Measurements from ENCODE around the gene CTBP1.

Gene CTBP1

GRCh38 chr4:1283711-1284110, 34.8 kb upstream of the CTBP1 start:
- Histone ChIP-seq H3K9me3 (ENCODE audit: control insufficient read depth in 2 of 2, low read length in 2 of 2) (no peaks in the 10 kb centered on the region), H3K4me3 (ENCODE audit: low read length in 2 of 2) (no peak overlapping the region), H3K36me3 (ENCODE audit: control insufficient read depth in 2 of 2, insufficient read depth in 2 of 2, low read length in 2 of 2) (no peaks in the 10 kb centered on the region), H3K27ac (ENCODE audit: low read depth in 2 of 2, low read length in 2 of 2) (no peak overlapping the region), H3K9ac (ENCODE audit: low read depth in 1 of 2, low read length in 2 of 2) (no peak overlapping the region), H3K27me3 (ENCODE audit: control insufficient read depth in 2 of 2, insufficient read depth in 2 of 2, low read length in 2 of 2) (no peaks in the 10 kb centered on the region), H3K4me1 (ENCODE audit: control insufficient read depth in 2 of 2, insufficient read depth in 2 of 2, low read length in 2 of 2) (peaks cover 0 to under 1% of the 10 kb centered on the region in 2 donors)

GRCh38 chr4:1279253-1279652, 30.3 kb upstream of the CTBP1 start:
- Histone ChIP-seq H3K27me3 (ENCODE audit: control insufficient read depth in 2 of 2, insufficient read depth in 2 of 2, low read length in 2 of 2) (no peaks in the 10 kb centered on the region), H3K27ac (ENCODE audit: low read depth in 2 of 2, low read length in 2 of 2) (no peak overlapping the region), H3K9ac (ENCODE audit: low read depth in 1 of 2, low read length in 2 of 2) (no peak overlapping the region), H3K4me1 (ENCODE audit: control insufficient read depth in 2 of 2, insufficient read depth in 2 of 2, low read length in 2 of 2) (no peaks in the 10 kb centered on the region), H3K4me3 (ENCODE audit: low read length in 2 of 2) (no peak overlapping the region), H3K36me3 (ENCODE audit: control insufficient read depth in 2 of 2, insufficient read depth in 2 of 2, low read length in 2 of 2) (no peaks in the 10 kb centered on the region), H3K9me3 (ENCODE audit: control insufficient read depth in 2 of 2, low read length in 2 of 2) (no peaks in the 10 kb centered on the region)

- Histone ChIP-seq H3K4me3 (ENCODE audit: low read length in 2 of 2) (no peak overlapping the region), H3K9me3 (ENCODE audit: control insufficient read depth in 2 of 2, low read length in 2 of 2) (no peaks in the 10 kb centered on the region), H3K36me3 (ENCODE audit: control insufficient read depth in 2 of 2, insufficient read depth in 2 of 2, low read length in 2 of 2) (no peaks in the 10 kb centered on the region), H3K27ac (ENCODE audit: low read depth in 2 of 2, low read length in 2 of 2) (no peak overlapping the region), H3K27me3 (ENCODE audit: control insufficient read depth in 2 of 2, insufficient read depth in 2 of 2, low read length in 2 of 2) (no peaks in the 10 kb centered on the region), H3K4me1 (ENCODE audit: control insufficient read depth in 2 of 2, insufficient read depth in 2 of 2, low read length in 2 of 2) (no peaks in the 10 kb centered on the region), H3K9ac (ENCODE audit: low read depth in 1 of 2, low read length in 2 of 2) (no peak overlapping the region)
Measured at GRCh38 chr4:1277667-1278665, 29.0 kb upstream of the CTBP1 start.

- H3K4me3 ChIP-seq (ENCODE audit: low read length in 2 of 2): no peak overlapping the region
- H3K27ac ChIP-seq (ENCODE audit: low read depth in 2 of 2, low read length in 2 of 2): no peak overlapping the region
- no peaks in the 10 kb centered on the region for H3K4me1 ChIP-seq (ENCODE audit: control insufficient read depth in 2 of 2, insufficient read depth in 2 of 2, low read length in 2 of 2)
- no peak overlapping the region for H3K9ac ChIP-seq (ENCODE audit: low read depth in 1 of 2, low read length in 2 of 2)
- no peaks in the 10 kb centered on the region for H3K9me3 ChIP-seq (ENCODE audit: control insufficient read depth in 2 of 2, low read length in 2 of 2)
- no peaks in the 10 kb centered on the region for H3K36me3 ChIP-seq (ENCODE audit: control insufficient read depth in 2 of 2, insufficient read depth in 2 of 2, low read length in 2 of 2)
- no peaks in the 10 kb centered on the region for H3K27me3 ChIP-seq (ENCODE audit: control insufficient read depth in 2 of 2, insufficient read depth in 2 of 2, low read length in 2 of 2)
Measured at GRCh38 chr4:1276984-1277383, 28.1 kb upstream of the CTBP1 start.

- Histone ChIP-seq H3K9me3 (ENCODE audit: control insufficient read depth in 2 of 2, low read length in 2 of 2) (no peaks in the 10 kb centered on the region), H3K27ac (ENCODE audit: low read depth in 2 of 2, low read length in 2 of 2) (no peak overlapping the region), H3K36me3 (ENCODE audit: control insufficient read depth in 2 of 2, insufficient read depth in 2 of 2, low read length in 2 of 2) (no peaks in the 10 kb centered on the region), H3K4me3 (ENCODE audit: low read length in 2 of 2) (no peak overlapping the region), H3K4me1 (ENCODE audit: control insufficient read depth in 2 of 2, insufficient read depth in 2 of 2, low read length in 2 of 2) (no peaks in the 10 kb centered on the region), H3K27me3 (ENCODE audit: control insufficient read depth in 2 of 2, insufficient read depth in 2 of 2, low read length in 2 of 2) (no peaks in the 10 kb centered on the region), H3K9ac (ENCODE audit: low read depth in 1 of 2, low read length in 2 of 2) (no peak overlapping the region)
Measured at GRCh38 chr4:1274871-1275270, 25.9 kb upstream of the CTBP1 start.

- no peaks in the 10 kb centered on the region for H3K36me3 ChIP-seq (ENCODE audit: control insufficient read depth in 2 of 2, insufficient read depth in 2 of 2, low read length in 2 of 2)
- no peaks in the 10 kb centered on the region for H3K9me3 ChIP-seq (ENCODE audit: control insufficient read depth in 2 of 2, low read length in 2 of 2)
- no peak overlapping the region for H3K27ac ChIP-seq (ENCODE audit: low read depth in 2 of 2, low read length in 2 of 2)
- no peaks in the 10 kb centered on the region for H3K27me3 ChIP-seq (ENCODE audit: control insufficient read depth in 2 of 2, insufficient read depth in 2 of 2, low read length in 2 of 2)
- H3K4me3 ChIP-seq (ENCODE audit: low read length in 2 of 2): no peak overlapping the region
- no peak overlapping the region for H3K9ac ChIP-seq (ENCODE audit: low read depth in 1 of 2, low read length in 2 of 2)
- no peaks in the 10 kb centered on the region for H3K4me1 ChIP-seq (ENCODE audit: control insufficient read depth in 2 of 2, insufficient read depth in 2 of 2, low read length in 2 of 2)
Measured at GRCh38 chr4:1271686-1272085, 22.8 kb upstream of the CTBP1 start.

GRCh38 chr4:1269209-1269608, 20.3 kb upstream of the CTBP1 start:
- H3K4me3 ChIP-seq (ENCODE audit: low read length in 2 of 2): no peak overlapping the region
- H3K36me3 ChIP-seq (ENCODE audit: control insufficient read depth in 2 of 2, insufficient read depth in 2 of 2, low read length in 2 of 2): no peaks in the 10 kb centered on the region
- H3K9me3 ChIP-seq (ENCODE audit: control insufficient read depth in 2 of 2, low read length in 2 of 2): no peaks in the 10 kb centered on the region
- no peaks in the 10 kb centered on the region for H3K4me1 ChIP-seq (ENCODE audit: control insufficient read depth in 2 of 2, insufficient read depth in 2 of 2, low read length in 2 of 2)
- no peak overlapping the region for H3K9ac ChIP-seq (ENCODE audit: low read depth in 1 of 2, low read length in 2 of 2)
- H3K27me3 ChIP-seq (ENCODE audit: control insufficient read depth in 2 of 2, insufficient read depth in 2 of 2, low read length in 2 of 2): no peaks in the 10 kb centered on the region
- H3K27ac ChIP-seq (ENCODE audit: low read depth in 2 of 2, low read length in 2 of 2): no peak overlapping the region

- H3K27me3 ChIP-seq (ENCODE audit: control insufficient read depth in 2 of 2, insufficient read depth in 2 of 2, low read length in 2 of 2): no peaks in the 10 kb centered on the region
- H3K27ac ChIP-seq (ENCODE audit: low read depth in 2 of 2, low read length in 2 of 2): no peak overlapping the region
- H3K9me3 ChIP-seq (ENCODE audit: control insufficient read depth in 2 of 2, low read length in 2 of 2): no peaks in the 10 kb centered on the region
- H3K4me1 ChIP-seq (ENCODE audit: control insufficient read depth in 2 of 2, insufficient read depth in 2 of 2, low read length in 2 of 2): no peaks in the 10 kb centered on the region
- H3K4me3 ChIP-seq (ENCODE audit: low read length in 2 of 2): no peak overlapping the region
- no peak overlapping the region for H3K9ac ChIP-seq (ENCODE audit: low read depth in 1 of 2, low read length in 2 of 2)
- H3K36me3 ChIP-seq (ENCODE audit: control insufficient read depth in 2 of 2, insufficient read depth in 2 of 2, low read length in 2 of 2): no peaks in the 10 kb centered on the region
Measured at GRCh38 chr4:1266881-1267763, 18.2 kb upstream of the CTBP1 start.

- no peaks in the 10 kb centered on the region for H3K36me3 ChIP-seq (ENCODE audit: control insufficient read depth in 2 of 2, insufficient read depth in 2 of 2, low read length in 2 of 2)
- no peaks in the 10 kb centered on the region for H3K27me3 ChIP-seq (ENCODE audit: control insufficient read depth in 2 of 2, insufficient read depth in 2 of 2, low read length in 2 of 2)
- no peaks in the 10 kb centered on the region for H3K4me1 ChIP-seq (ENCODE audit: control insufficient read depth in 2 of 2, insufficient read depth in 2 of 2, low read length in 2 of 2)
- no peaks in the 10 kb centered on the region for H3K9me3 ChIP-seq (ENCODE audit: control insufficient read depth in 2 of 2, low read length in 2 of 2)
- H3K27ac ChIP-seq (ENCODE audit: low read depth in 2 of 2, low read length in 2 of 2): no peak overlapping the region
- H3K4me3 ChIP-seq (ENCODE audit: low read length in 2 of 2): no peak overlapping the region
- H3K9ac ChIP-seq (ENCODE audit: low read depth in 1 of 2, low read length in 2 of 2): no peak overlapping the region
Measured at GRCh38 chr4:1265351-1265750, 16.4 kb upstream of the CTBP1 start.

- Histone ChIP-seq H3K36me3 (ENCODE audit: control insufficient read depth in 2 of 2, insufficient read depth in 2 of 2, low read length in 2 of 2) (no peaks in the 10 kb centered on the region), H3K4me3 (ENCODE audit: low read length in 2 of 2) (no peak overlapping the region), H3K27ac (ENCODE audit: low read depth in 2 of 2, low read length in 2 of 2) (no peak overlapping the region), H3K4me1 (ENCODE audit: control insufficient read depth in 2 of 2, insufficient read depth in 2 of 2, low read length in 2 of 2) (no peaks in the 10 kb centered on the region), H3K9ac (ENCODE audit: low read depth in 1 of 2, low read length in 2 of 2) (no peak overlapping the region), H3K9me3 (ENCODE audit: control insufficient read depth in 2 of 2, low read length in 2 of 2) (no peaks in the 10 kb centered on the region), H3K27me3 (ENCODE audit: control insufficient read depth in 2 of 2, insufficient read depth in 2 of 2, low read length in 2 of 2) (no peaks in the 10 kb centered on the region)
Measured at GRCh38 chr4:1264942-1265341, 16.0 kb upstream of the CTBP1 start.
